ENCODE results near the gene POMZP3. TPM values are rescaled to one million over a fixed set of nuclear protein-coding genes. Genes with fewer than 3 reads are reported as not detected.
"Not testable (repeated sequence)": the region's sequence is repeated elsewhere in the genome, so short reads cannot be mapped to it uniquely, and the experiment has no call there.

The POMZP3 gene
- total and polyA plus RNA-seq, 5 experiments from 2014 or later = 1.6 to 20.5 (median 14.3) TPM

DNA sequence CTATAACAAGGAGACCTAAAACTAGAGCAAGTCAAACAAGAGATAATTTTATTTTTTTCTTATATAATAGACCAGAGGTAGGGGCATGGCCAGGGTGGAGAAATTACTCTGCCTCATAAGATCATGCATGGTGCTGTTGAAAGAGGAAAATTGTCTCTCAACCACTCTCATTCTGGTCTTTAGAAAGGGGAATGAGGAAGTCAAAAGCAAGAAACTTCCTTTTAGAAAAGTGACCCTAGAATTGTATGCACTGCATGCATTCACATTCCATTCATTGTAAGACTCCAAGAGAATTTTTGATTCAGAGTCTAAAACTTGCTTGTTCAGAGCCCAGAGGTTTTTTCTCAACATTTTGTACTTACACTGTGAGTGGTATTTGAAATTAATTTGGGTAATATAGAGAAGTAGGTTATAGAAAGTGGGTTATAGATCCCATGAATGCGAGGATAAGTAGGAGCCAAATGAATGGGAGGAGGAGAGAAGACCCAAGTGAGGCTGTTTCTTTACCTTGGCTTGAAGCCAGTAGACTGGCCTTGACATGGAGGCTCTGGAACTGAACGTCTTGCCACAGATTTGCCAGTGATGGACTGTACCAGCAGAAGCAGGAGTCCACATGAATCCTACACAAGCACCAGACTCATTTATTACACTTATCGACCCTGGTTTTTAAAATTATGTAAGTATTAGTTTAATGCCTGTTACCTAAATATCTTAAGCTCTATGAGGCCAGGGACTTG lies 51.0 kb downstream of the POMZP3 start:
- Mint-ChIP-seq H3K36me3 (peaks cover 0 to 14% (median 4%) of the 10 kb centered on the region in 3 donors), H3K4me1 (peaks cover 5 to 16% (median 9%) of the 10 kb centered on the region in 4 donors)
- H3K27me3 Mint-ChIP-seq, POLR2A ChIA-PET, H3K27ac Mint-ChIP-seq, H3K9me3 Mint-ChIP-seq, H3K4me3 Mint-ChIP-seq, DNase-seq, ATAC-seq: not testable (repeated sequence)

DNA sequence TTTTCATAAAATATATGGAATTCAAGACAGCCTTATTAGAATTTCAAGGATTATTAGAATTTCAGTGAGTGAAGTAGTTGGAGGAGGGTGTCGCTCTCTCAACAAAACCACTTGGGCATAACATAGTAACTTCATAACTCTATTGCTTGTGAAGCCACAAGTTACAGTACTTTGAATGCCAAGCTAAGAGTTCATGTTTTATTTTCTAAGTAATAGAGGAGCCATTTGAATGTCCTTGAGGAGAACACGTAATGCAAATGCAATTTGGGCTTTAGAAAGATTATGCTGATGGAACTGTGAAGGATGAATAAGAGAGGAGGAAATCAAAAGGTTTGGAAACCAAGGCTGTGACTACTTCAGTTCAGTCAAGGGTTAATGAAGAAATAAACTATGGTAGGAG lies 51.6 kb downstream of the POMZP3 start:
- not testable (repeated sequence) for H3K27ac Mint-ChIP-seq, H3K9me3 Mint-ChIP-seq

DNA sequence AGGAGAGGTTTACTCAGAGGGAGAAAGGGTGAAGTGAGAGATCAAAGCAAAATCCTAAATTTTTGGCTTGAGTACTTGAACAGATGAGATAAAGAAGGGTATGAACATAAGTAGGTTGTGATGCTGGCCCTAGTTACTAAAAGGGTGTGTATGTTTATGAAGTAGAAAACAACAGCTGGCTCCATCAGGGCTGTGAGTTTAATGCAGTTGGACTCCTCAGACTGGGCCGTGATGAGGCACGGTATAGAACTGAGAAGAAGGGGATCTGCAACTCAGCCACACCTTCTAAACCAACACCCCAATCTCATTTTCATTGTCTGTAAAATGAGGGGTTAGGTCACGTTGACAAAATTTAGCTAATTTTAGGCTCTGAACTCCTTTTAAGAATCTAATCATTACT lies 54.8 kb downstream of the POMZP3 start:
- H3K4me3 Mint-ChIP-seq, H3K27me3 Mint-ChIP-seq, DNase-seq, POLR2A ChIA-PET, H3K9me3 Mint-ChIP-seq, ATAC-seq: not testable (repeated sequence)
- H3K4me1 Mint-ChIP-seq = peaks cover 5 to 19% (median 6%) of the 10 kb centered on the region in 4 donors
- H3K36me3 Mint-ChIP-seq = peaks cover 0 to 19% (median 4%) of the 10 kb centered on the region in 3 donors
- peak overlapping the region in 1 of 10 donors; percentile 26 for H3K27ac Mint-ChIP-seq

More for the DNA sequence above, 51.6 kb downstream of the POMZP3 start:
- H3K4me3 Mint-ChIP-seq, DNase-seq, H3K27me3 Mint-ChIP-seq, ATAC-seq, POLR2A ChIA-PET: not testable (repeated sequence)
- Mint-ChIP-seq H3K4me1 (peaks cover 5 to 16% (median 9%) of the 10 kb centered on the region in 4 donors), H3K36me3 (peaks cover 0 to 17% (median 4%) of the 10 kb centered on the region in 3 donors)

DNA sequence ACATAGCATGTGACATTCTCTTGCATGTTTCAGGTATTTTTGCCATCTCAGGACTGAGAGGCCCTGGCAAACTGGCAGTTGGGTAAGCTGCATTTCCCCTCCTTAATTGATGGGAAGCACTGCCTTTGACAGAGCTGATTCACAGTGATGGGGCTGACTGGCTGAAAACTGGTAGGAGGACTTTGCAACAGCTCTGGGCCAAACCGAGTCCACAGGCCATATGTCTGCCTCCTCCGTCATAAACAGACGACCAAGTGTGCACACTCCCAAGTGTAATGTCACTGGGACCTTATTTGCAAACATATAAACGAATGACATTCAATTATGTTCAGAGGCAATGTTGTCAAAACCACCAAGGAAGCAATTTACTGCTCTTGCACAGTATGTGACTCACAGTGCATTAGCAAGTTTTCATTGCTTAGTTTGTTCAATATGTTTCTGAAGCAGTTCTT lies 56.7 kb downstream of the POMZP3 start:
- DNase-seq, H3K9me3 Mint-ChIP-seq, H3K27me3 Mint-ChIP-seq, POLR2A ChIA-PET, H3K4me3 Mint-ChIP-seq, ATAC-seq: not testable (repeated sequence)
- H3K4me1 Mint-ChIP-seq = peaks cover 9 to 24% (median 11%) of the 10 kb centered on the region in 4 donors
- peaks cover 5 to 23% (median 9%) of the 10 kb centered on the region in 3 donors for H3K36me3 Mint-ChIP-seq
- peak overlapping the region in 1 of 10 donors; percentile 77 for H3K27ac Mint-ChIP-seq

DNA sequence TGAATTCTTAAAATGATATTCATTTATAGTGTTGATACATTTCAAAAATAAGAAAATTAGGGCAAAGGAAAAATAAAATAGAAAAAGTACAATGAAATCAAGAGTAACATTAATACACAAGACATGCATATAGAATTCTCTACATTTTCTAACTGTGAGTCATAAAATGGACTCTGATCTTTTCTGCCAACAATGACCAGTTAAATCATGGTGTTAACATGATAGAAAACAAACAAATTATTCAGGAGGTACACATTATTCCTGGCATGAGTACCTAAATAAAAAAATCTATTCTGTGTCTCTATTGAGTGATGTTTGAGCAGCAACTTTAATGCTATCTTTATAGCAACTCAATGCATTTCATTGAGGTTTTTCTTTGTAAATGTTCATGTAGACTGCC lies 58.3 kb downstream of the POMZP3 start:
- POLR2A ChIA-PET, H3K27me3 Mint-ChIP-seq, H3K27ac Mint-ChIP-seq, ATAC-seq, H3K4me3 Mint-ChIP-seq, H3K9me3 Mint-ChIP-seq, DNase-seq: not testable (repeated sequence)
- H3K4me1 Mint-ChIP-seq = peaks cover 13 to 26% (median 18%) of the 10 kb centered on the region in 4 donors
- H3K36me3 Mint-ChIP-seq = peaks cover 7 to 23% (median 9%) of the 10 kb centered on the region in 3 donors

DNA sequence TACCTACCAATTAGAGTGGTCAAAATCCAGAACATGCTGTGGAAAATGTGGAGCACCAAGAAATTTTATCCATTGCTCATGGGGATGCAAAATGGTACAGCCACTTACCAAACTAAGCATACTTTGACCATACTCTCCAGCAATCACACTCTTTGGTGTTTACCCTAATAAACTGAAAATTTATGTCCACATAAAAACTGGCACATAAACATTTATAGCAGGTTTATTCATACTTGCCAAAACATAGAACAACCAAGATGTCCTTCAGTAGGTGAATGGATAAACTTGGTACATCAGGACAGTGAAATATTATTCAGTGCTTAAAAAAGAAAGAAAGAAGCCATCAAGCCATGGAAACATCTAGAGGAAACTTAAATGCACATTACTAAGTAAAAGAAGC lies 59.3 kb downstream of the POMZP3 start:
- ATAC-seq, DNase-seq, H3K27me3 Mint-ChIP-seq, H3K27ac Mint-ChIP-seq, H3K9me3 Mint-ChIP-seq, POLR2A ChIA-PET, H3K4me3 Mint-ChIP-seq: not testable (repeated sequence)
- peaks cover 8 to 23% (median 9%) of the 10 kb centered on the region in 3 donors for H3K36me3 Mint-ChIP-seq
- H3K4me1 Mint-ChIP-seq = peaks cover 13 to 31% (median 22%) of the 10 kb centered on the region in 4 donors

DNA sequence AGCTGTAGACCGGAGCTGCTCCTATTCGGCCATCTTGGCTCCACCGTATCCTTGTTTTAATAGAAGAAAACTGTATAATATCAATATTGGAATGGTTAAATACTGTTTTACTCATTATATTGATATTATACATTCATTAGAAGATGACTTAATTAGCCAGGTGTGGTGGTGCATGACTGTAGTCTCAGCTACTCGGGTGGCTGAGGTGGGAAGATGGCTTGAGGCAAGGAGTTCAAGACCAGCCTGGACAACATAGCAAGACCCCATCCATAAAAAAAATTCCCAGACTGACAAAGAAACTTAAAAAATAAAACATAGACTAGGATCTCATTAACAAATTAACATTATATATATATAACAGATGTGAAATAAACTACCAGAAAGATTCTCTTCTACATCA lies 59.8 kb downstream of the POMZP3 start:
- H3K27ac Mint-ChIP-seq, H3K4me3 Mint-ChIP-seq, ATAC-seq, DNase-seq, POLR2A ChIA-PET, H3K27me3 Mint-ChIP-seq, H3K9me3 Mint-ChIP-seq: not testable (repeated sequence)
- Mint-ChIP-seq H3K36me3 (peaks cover 9 to 22% (median 9%) of the 10 kb centered on the region in 3 donors), H3K4me1 (peaks cover 11 to 35% (median 24%) of the 10 kb centered on the region in 4 donors)

DNA sequence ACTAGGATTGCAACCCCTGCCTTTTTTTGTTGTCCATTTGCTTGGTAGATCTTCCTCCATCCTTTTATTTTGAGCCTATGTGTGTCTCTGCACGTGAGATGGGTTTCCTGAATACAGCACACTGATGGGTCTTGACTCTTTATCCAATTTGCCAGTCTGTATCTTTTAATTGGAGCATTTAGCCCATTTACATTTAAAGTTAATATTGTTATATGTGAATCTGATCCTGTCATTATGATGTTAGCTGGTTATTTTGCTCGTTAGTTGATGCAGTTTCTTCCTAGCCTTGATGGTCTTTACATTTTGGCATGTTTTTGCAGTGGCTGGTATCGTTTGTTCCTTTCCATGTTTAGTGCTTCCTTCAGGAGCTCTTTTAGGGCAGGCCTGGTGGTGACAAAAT lies 62.1 kb downstream of the POMZP3 start:
- Mint-ChIP-seq H3K36me3 (peaks cover 6 to 13% (median 12%) of the 10 kb centered on the region in 3 donors), H3K4me1 (peaks cover 6 to 42% (median 31%) of the 10 kb centered on the region in 4 donors)
- H3K4me3 Mint-ChIP-seq, H3K27me3 Mint-ChIP-seq, H3K9me3 Mint-ChIP-seq, POLR2A ChIA-PET, DNase-seq, H3K27ac Mint-ChIP-seq, ATAC-seq: not testable (repeated sequence)

DNA sequence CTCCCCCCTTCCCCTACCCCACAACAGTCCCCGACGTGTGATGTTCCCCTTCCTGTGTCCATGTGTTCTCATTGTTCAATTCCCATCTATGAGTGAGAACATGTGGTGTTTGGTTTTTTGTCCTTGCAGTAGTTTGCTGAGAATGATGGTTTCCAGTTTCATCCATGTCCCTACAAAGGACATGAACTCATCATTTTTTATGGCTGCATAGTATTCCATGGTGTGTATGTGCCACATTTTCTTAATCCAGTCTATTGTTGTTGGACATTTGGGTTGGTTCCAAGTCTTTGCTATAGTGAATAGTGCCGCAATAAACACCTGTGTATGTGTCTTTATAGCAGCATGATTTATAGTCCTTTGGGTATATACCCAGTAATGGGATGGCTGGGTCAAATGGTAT lies 65.7 kb downstream of the POMZP3 start:
- H3K27me3 Mint-ChIP-seq, DNase-seq, ATAC-seq, H3K4me3 Mint-ChIP-seq, H3K27ac Mint-ChIP-seq, POLR2A ChIA-PET, H3K9me3 Mint-ChIP-seq: not testable (repeated sequence)
- peaks cover 9 to 52% (median 45%) of the 10 kb centered on the region in 4 donors for H3K4me1 Mint-ChIP-seq
- H3K36me3 Mint-ChIP-seq = peaks cover 6 to 22% (median 16%) of the 10 kb centered on the region in 3 donors

DNA sequence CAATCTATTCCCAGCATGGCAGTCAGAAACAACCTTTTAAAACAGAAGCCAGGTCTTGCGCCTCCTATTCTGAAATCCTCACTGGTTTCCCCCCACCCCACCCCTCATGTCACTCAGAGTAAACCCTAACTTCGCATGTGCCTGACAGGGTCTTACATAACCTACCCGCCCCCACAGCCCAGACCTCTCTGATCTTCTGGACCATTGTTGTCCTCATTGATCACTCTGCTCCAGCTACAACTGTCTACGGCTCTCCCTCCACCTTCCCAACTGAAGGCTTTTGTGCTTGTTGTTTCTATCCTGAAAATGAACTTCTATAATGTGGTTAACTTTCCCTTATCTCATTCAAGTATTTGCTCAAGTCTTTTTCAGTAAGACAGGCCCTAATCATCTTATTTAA lies 66.9 kb downstream of the POMZP3 start:
- POLR2A ChIA-PET, H3K27me3 Mint-ChIP-seq, H3K4me3 Mint-ChIP-seq, ATAC-seq, H3K9me3 Mint-ChIP-seq, DNase-seq: not testable (repeated sequence)
- peak overlapping the region in 2 of 10 donors; percentile 24 to 44 for H3K27ac Mint-ChIP-seq
- peaks cover 8 to 50% (median 44%) of the 10 kb centered on the region in 4 donors for H3K4me1 Mint-ChIP-seq
- peaks cover 0 to 27% (median 12%) of the 10 kb centered on the region in 3 donors for H3K36me3 Mint-ChIP-seq

Other genes starting within 250 kb of the POMZP3 start
- gene SSC4D, start 217.6 kb downstream of the POMZP3 start, total RNA-seq = not detected
- under 1 TPM in 2 of 3 donors, not detected in 1; 0.62 to 0.85 TPM for gene SSC4D, start 217.6 kb downstream of the POMZP3 start, polyA plus RNA-seq
- 1 to 10 TPM; 2.3 to 3.2 TPM for gene ZP3, start 202.3 kb downstream of the POMZP3 start, total RNA-seq
- 10 to 100 TPM in 1 of 3 donors, 1 to 10 TPM in 2; 5.7 to 12.4 (median 9.7) TPM for gene ZP3, start 202.3 kb downstream of the POMZP3 start, polyA plus RNA-seq
- 10 to 100 TPM; 39.0 to 43.7 TPM for gene DTX2, start 165.6 kb downstream of the POMZP3 start, total RNA-seq
- 10 to 100 TPM in 2 of 3 donors, 1 to 10 TPM in 1; 6.6 to 13.5 (median 12.7) TPM for gene DTX2, start 165.6 kb downstream of the POMZP3 start, polyA plus RNA-seq
- gene UPK3B, start 116.7 kb downstream of the POMZP3 start, total RNA-seq = 1 to 10 TPM; 7.3 to 8.4 TPM
- not detected for gene UPK3B, start 116.7 kb downstream of the POMZP3 start, polyA plus RNA-seq
- under 1 TPM; 0.26 to 0.69 TPM for gene SPDYE16, start 84.0 kb downstream of the POMZP3 start, total RNA-seq
- not detected for gene SPDYE16, start 84.0 kb downstream of the POMZP3 start, polyA plus RNA-seq

Measured in naive thymus-derived CD8-positive, alpha-beta T cell (primary cell).